T47D (cell line): ENCODE measurements around the gene OR4C15.

ENCODE experiments used
- DNase-seq, 2 experiments: peaks; one replicate each; pipeline versions ENCODE4 v3.0.0 to v3.0.0-alpha.2; 2011 to 2012; ENCODE audit warnings: low read depth in 1 of 2, low spot score in 1 of 2
- JUND ChIP-seq: IDR thresholded peaks from 2 replicates; pipeline ENCODE4 v1.6.1; 2012; ENCODE audit warnings: low read depth
- in situ Hi-C: cut with HindIII; loops from 2 replicates; pipeline ENCODE4 v1.10.0; 2016; ENCODE audit warnings: low sequenced_read_pairs, low pct_unique_long_range_greater_than_20kb

The OR4C15 gene

DNA sequence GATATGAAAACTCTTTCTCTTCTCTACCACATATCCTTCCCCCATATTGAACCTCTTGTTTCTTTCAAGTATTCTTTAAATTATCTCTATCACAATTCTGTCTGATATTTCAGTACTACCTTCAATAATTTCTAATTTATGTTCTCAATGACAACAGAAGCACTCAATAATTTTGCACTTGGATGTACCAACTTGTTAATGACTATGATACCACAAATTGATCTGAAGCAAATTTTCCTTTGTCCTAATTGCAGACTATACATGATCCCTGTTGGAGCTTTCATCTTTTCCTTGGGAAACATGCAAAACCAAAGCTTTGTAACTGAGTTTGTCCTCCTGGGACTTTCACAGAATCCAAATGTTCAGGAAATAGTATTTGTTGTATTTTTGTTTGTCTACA lies at the start of gene OR4C15:
Gene OR4C15, plus strand, starts transcription at position 301 of the 400 bp plus-strand sequence. Its CDS starts 0 bp downstream, at position 301.
- TF ChIP-seq JUND: no peak
- in situ Hi-C loops: no loop called here
- DNase-seq: no peak

- in situ Hi-C loops: no loop called here
- no peak for DNase-seq
Observed at GRCh38 chr11:55571828-55572227, 17.6 kb downstream of the OR4C15 start, which contains the start of gene OR4C16. TSS of gene OR4C16 (plus strand) at chr11:55572128. CDS start at chr11:55572128, 0 bp downstream.

GRCh38 chr11:55572548-55572947 lies 18.3 kb downstream of the OR4C15 start:
- no peak for TF ChIP-seq JUND
- in situ Hi-C loops: no loop called here

More at GRCh38 chr11:55571828-55572227, 17.6 kb downstream of the OR4C15 start, which contains the start of gene OR4C16:
- TF ChIP-seq JUND: no peak

More at GRCh38 chr11:55572548-55572947, 18.3 kb downstream of the OR4C15 start:
- no peak for DNase-seq
